ENCODE results near the gene UNC93B1.
A peak's percentile ranks its signal among the peaks of the same experiment; 100 is the strongest.

UNC93B1 gene

GRCh38 chr11:68040101-68040956 lies 36.4 kb upstream of the UNC93B1 start:
- DNase-seq = peak; percentile 80

- no peak for DNase-seq
Observed at GRCh38 chr11:68039526-68040086, 35.7 kb upstream of the UNC93B1 start.

GRCh38 chr11:68038718-68039525 lies 35.0 kb upstream of the UNC93B1 start, which contains the start of gene TCIRG1:
Gene TCIRG1 (plus strand): TSS chr11:68039025. CDS start chr11:68041272, 2,247 bp downstream.
- DNase-seq = peak; percentile 89

- no peak for DNase-seq
Observed at GRCh38 chr11:68038226-68038717, 34.4 kb upstream of the UNC93B1 start.

GRCh38 chr11:68037411-68038225 lies 33.7 kb upstream of the UNC93B1 start:
- no peak for DNase-seq

- no peak for DNase-seq
Observed at GRCh38 chr11:68036717-68037239, 32.9 kb upstream of the UNC93B1 start.

GRCh38 chr11:68036141-68036716 lies 32.3 kb upstream of the UNC93B1 start:
- DNase-seq = no peak

GRCh38 chr11:68035266-68035876 lies 31.5 kb upstream of the UNC93B1 start:
- no peak for DNase-seq

GRCh38 chr11:68033708-68034045 lies 29.8 kb upstream of the UNC93B1 start:
- no peak for DNase-seq

GRCh38 chr11:68032997-68033707 lies 29.3 kb upstream of the UNC93B1 start:
- no peak for DNase-seq

- DNase-seq = no peak
Observed at GRCh38 chr11:68032003-68032402, 28.1 kb upstream of the UNC93B1 start.

- DNase-seq = no peak
Observed at GRCh38 chr11:68031144-68031464, 27.2 kb upstream of the UNC93B1 start.

GRCh38 chr11:68030318-68031143 lies 26.6 kb upstream of the UNC93B1 start, which contains the start of gene NDUFS8:
Gene NDUFS8 (plus strand): TSS chr11:68030681. CDS start chr11:68032152, 1,471 bp downstream.
- DNase-seq = peak; percentile 99

- DNase-seq = no peak
Observed at GRCh38 chr11:68028802-68029545, 25.1 kb upstream of the UNC93B1 start.

GRCh38 chr11:68027667-68028066 lies 23.8 kb upstream of the UNC93B1 start:
- DNase-seq = no peak

GRCh38 chr11:68026391-68027105 lies 22.7 kb upstream of the UNC93B1 start:
- no peak for DNase-seq

- no peak for DNase-seq
Observed at GRCh38 chr11:68025047-68025446, 21.1 kb upstream of the UNC93B1 start.

- DNase-seq = no peak
Observed at GRCh38 chr11:68024508-68024907, 20.6 kb upstream of the UNC93B1 start.
